ENCODE data around the gene OSBPL5. TPM values are rescaled to one million over a fixed set of nuclear protein-coding genes. Genes with fewer than 3 reads are reported as not detected.

OSBPL5 gene
- total and polyA plus RNA-seq, 2 of the 4 experiments (the other 2 are of a cell fraction) = 14.9 to 22.3 TPM

DNA sequence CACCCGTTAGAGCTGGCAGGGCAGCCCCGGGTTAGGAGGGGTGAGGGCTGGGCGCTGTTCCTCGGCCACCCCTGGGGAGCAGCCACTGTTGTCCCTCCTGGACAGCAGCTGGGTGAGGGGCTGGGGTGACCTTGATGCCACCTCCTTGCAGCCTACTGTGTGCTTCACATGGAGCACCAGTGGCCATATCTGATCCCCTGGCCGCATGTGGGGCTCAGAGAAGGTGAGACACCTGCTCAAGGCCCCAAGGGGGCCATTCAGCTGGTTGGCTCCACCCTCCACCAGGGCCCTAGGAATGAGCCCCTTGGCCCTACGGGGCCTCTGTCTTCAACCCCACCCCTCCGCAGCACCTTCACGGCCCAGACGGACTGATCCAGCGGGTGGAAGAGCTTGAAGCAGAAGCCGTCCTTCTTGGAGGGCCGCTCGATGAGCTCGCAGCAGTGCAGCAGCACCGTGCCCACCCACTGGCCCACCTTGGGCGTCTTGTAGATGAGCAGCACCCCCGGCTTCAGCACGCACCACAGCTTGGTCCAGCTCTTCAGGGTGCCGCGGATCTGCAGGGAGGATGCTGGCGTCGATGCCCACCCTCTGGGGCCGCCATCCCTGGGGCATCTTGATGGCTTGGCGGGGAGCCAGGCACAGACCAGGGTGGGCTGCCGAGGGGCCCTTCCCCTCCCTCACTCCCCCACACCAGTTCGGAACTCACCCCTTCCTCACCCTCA, 44.9 kb downstream of the OSBPL5 start:
- in situ Hi-C loops (cut with MboI; ENCODE audit: low sequenced_read_pairs) = no loop called here
- intact Hi-C loops (cut with micrococcal nuclease) = loop anchor here (5.0 kb wide), 1 partner anchor 42 kb away; no protein-coding TSS in a partner anchor
- H3K14ac ChIP-seq (replicated peaks; ENCODE audit: low read depth, low read length) = no peak overlapping the region
- H3K4me1 ChIP-seq (ENCODE audit: control insufficient read depth, insufficient read depth, low read length) = peaks cover 6% of the 10 kb centered on the region
- no peak overlapping the region for H3K56ac ChIP-seq (ENCODE audit: extremely low read depth, insufficient read depth, low read length)
- 100% methylated on average over 13 of the region's 26 CpGs; no CpG with 5 or more reads in 1 of the 2 experiments for WGBS, 2 experiments (ENCODE audit: extremely low coverage in 2 of 2, insufficient read length in 1 of 2)
- no peaks in the 10 kb centered on the region for H3K27me3 ChIP-seq (ENCODE audit: control insufficient read depth, insufficient read depth, low read length)
- H2BK20ac ChIP-seq (ENCODE audit: low read depth, low read length) = no peak overlapping the region
- H4K8ac ChIP-seq (ENCODE audit: low read depth in 2 of 2, low read length in 2 of 2) = no peak overlapping the region
- no peak overlapping the region for H2BK15ac ChIP-seq (ENCODE audit: low read depth, low read length)
- DNase-seq = no peak
- H2AK5ac ChIP-seq (ENCODE audit: low read depth, low read length) = no peak overlapping the region
- H3K9ac ChIP-seq (ENCODE audit: low read depth, low read length) = no peak overlapping the region
- H3K27ac ChIP-seq (ENCODE audit: insufficient read depth, low read length) = no peak overlapping the region
- dilution Hi-C loops (cut with HindIII; ENCODE audit: low sequenced_read_pairs, unreplicated experiment) = no loop called here
- H2BK5ac ChIP-seq (ENCODE audit: low read depth, low read length, poor library complexity, severe bottlenecking) = no peak overlapping the region
- H3K4me2 ChIP-seq (ENCODE audit: low read depth, low read length) = no peak overlapping the region
- H3K79me1 ChIP-seq (ENCODE audit: low read depth in 1 of 2, low read length in 2 of 2) = peaks cover 0 to 9% of the 10 kb centered on the region in 2 experiments; a peak in 3 of 4 replicates
- H3K23ac ChIP-seq (ENCODE audit: low read depth, low read length) = no peak overlapping the region
- CTCF ChIA-PET = no interaction called here
- ATAC-seq (ENCODE audit: low read depth) = no peak
- H4K20me1 ChIP-seq (ENCODE audit: insufficient read depth, low read length) = peaks cover 14% of the 10 kb centered on the region
- H3K4ac ChIP-seq (ENCODE audit: low read depth, low read length) = no peak overlapping the region
- no peak overlapping the region for H2AFZ ChIP-seq (replicated peaks; ENCODE audit: low read length, poor library complexity)
- no peak for TF ChIP-seq SMC3 (IDR thresholded peaks at IDR 0.05; ENCODE audit: low read depth, low read length)
- no peak overlapping the region for H4K91ac ChIP-seq (ENCODE audit: insufficient read depth, low read depth, low read length)
- POLR2A ChIA-PET (ENCODE audit: unreplicated experiment) = no interaction called here
- H3K36me3 ChIP-seq (ENCODE audit: control insufficient read depth, insufficient read depth, low read length) = peaks cover 44% of the 10 kb centered on the region
- no peaks in the 10 kb centered on the region; the same call in 1 of the 2 replicates for H3K9me3 ChIP-seq (ENCODE audit: control insufficient read depth, insufficient read depth, low read length)
- no peak overlapping the region for H2BK120ac ChIP-seq (ENCODE audit: low read depth, low read length)
- no TSS peak for BruUV-seq (replicated peaks)
- H4K5ac ChIP-seq (ENCODE audit: low read depth, low read length) = no peak overlapping the region
- H3K18ac ChIP-seq (ENCODE audit: low read depth, low read length) = no peak overlapping the region
- no peak overlapping the region for H2AK9ac ChIP-seq (replicated peaks; ENCODE audit: low read depth, low read length, poor library complexity)
- H3K4me3 ChIP-seq (ENCODE audit: insufficient read depth, low read depth, low read length) = no peak overlapping the region
- H3K9me1 ChIP-seq (ENCODE audit: insufficient read depth, low read length) = peaks cover 12% of the 10 kb centered on the region

Data from IMR-90 (cell line).